Activated CD4-positive, alpha-beta T cell treated with anti-CD3 and anti-CD28 coated beads for 48 hours (primary cell): Measurements from ENCODE around the gene CHMP1B.
"Not testable (repeated sequence)": the region's sequence is repeated elsewhere in the genome, so short reads cannot be mapped to it uniquely, and the experiment has no call there.

ENCODE experiments used
- DNase-seq: peaks from one replicate; pipeline ENCODE4 v3.0.0-alpha.2; 2020

The CHMP1B gene

GRCh38 chr18:11842562-11842961, 8.7 kb upstream of the CHMP1B start:
- no peak for DNase-seq

DNA sequence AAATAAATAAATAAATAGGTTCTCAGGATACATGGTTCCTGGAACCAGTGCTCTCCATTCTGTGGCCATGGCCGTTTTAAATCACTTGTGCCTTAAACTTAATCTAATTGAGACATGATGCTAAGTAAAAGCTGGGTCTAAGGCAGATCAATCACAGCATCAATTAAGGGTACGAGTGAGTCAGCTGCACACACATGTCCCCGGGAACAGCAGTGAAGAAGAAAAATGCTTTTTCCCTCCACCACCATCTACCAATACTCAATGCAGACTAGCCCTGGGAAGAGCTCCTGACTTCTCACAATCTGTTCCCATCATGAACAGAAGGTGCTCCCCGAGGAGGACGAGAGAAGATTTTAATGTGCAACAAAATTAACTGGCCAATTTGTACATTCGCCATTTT, 6.8 kb upstream of the CHMP1B start:
- no peak for DNase-seq

- DNase-seq, result no peak
Observed at GRCh38 chr18:11845654-11846053, 5.6 kb upstream of the CHMP1B start.

DNA sequence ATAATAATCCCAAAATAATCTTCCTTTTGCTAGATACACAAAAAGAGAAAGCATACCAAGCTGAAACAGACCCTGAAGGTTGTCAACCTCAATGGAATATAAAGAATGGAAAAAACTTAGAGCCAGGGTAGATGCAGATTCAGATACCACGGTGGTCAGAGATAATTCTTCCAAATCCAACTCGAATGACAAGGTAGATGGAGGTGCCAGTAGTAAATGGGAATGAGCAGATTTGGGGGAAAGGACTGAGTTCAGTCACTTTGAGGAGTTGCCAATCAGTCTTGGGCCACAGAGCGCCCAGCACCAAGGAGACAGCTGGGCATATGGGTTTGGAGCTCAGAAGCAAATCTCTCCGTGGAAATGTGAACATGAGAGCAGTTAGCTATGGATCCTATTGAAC, 3.4 kb upstream of the CHMP1B start:
- no peak for DNase-seq

DNA sequence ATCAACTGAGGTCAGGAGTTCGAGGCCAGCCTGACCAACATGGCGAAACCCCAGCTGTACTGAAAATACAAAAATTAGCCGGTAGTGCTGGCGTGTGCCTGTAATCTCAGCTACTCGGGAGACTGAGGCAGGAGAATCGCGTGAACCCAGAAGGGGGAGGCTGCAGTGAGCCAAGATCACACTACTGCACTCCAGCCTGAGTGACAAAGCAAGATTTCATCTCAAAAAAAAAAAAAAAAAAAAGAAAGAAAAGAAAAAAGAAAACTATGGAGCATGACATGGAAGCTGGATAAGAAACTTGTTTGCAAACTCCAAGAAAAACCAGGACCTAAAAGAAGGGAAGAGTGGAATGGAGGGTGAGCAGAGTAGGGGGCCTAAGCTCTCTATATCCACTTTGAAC, 1.9 kb upstream of the CHMP1B start:
- DNase-seq, result no peak

GRCh38 chr18:11849841-11850634, 1.2 kb upstream of the CHMP1B start:
- DNase-seq, result peak; percentile 64

DNA sequence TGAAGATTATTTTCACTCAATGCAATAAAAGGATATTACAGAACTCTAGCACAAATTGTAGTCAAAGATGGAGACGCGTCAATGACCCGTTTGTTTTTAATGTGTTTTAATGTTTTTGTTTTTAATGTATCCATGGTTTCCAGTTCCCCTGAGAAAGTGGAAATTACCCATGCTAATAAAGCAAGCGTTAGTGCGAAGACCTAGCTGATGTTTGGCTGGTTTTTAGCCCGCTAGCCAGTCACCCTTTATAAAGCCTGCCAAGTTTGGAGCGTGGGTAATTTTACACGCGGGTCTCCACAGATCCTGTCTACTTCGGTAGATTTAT, 430 bp upstream of the CHMP1B start:
- DNase-seq, result no peak

GRCh38 chr18:11851806-11852337, 659 bp downstream of the CHMP1B start:
- peak; percentile 62 for DNase-seq

GRCh38 chr18:11854554-11854953, 3.3 kb downstream of the CHMP1B start:
- not testable (repeated sequence) for DNase-seq

- no peak for DNase-seq
Observed at GRCh38 chr18:11857177-11857887, 6.1 kb downstream of the CHMP1B start.

- no peak for DNase-seq
Observed at GRCh38 chr18:11859282-11859830, 8.1 kb downstream of the CHMP1B start.

GRCh38 chr18:11859903-11860407, 8.7 kb downstream of the CHMP1B start:
- peak; percentile 26 for DNase-seq

DNA sequence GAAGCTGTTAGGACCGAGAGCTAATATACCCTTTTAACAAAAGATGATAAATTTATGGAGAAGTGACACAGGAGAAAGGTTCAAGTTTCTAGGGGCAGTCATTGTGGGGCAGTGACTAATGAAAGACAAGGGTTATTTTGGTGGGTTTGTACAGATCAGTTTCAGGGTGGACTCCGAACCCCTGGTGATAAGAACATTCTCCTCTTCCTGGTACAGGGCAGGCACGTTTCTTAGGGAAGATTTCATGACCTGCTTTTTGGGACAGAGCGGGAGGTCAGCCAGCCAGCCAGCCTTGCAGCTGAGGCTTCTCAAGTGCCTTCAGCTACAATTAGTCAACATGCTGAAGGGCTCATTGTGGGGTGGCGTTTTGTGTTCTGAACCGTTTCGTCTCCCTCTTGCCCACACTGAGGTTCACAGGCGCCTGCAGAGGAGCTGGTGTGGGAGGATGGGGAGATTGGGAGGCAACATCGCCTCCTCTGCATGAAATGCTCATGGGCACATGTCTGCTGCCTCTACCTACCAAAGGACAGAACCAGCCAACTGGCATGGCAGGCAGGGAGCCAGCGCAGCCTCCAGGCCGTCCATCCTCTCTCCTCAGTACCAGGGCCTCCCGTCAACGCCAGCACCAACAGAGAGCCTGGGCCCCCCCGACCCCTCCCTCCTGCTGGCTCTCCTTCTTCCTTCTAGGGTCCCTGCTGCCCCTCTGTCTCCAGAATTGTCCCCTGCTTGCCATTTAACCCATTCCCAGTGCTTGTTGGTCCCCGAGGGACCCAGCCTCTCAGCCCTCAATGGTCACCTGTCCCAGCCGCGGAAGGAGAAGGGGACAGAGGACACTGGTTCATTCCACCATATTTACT, 9.6 kb downstream of the CHMP1B start:
- no peak for DNase-seq

- no peak for DNase-seq
Observed at GRCh38 chr18:11861583-11862288, 10.5 kb downstream of the CHMP1B start.

DNA sequence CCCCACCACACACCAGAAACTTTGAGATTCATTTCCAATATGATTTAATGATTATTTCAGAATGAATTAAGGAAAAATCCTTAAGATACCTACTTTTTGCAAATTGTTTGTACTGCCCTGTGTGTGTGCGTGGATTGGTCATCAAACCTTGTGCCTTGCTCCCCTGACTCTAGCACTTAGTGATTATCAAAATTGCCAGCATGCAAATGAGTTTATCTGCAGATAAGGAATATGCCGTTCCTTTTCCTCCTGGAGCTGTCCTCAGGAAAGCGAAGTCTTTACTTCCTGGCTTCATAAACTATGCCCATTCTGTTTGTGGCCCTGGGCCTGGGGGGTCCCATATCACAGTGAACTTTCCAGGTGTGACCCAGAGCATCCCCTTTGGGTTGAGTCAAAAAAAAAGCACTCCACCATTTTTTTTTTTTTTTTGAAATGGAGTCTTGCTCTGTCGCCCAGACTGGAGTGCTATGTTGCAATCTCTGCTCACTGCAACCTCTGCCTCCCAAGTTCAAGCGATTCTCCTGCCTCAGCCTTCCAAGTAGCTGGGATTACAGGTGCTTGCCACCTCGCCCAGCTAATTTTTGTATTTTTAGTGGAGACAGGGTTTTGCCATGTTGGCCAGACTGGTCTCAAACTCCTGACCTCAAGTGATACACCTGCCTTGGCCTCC, 11.4 kb downstream of the CHMP1B start:
- DNase-seq, result no peak

GRCh38 chr18:11864471-11864870, 13.3 kb downstream of the CHMP1B start:
- no peak for DNase-seq

- DNase-seq, result no peak
Observed at GRCh38 chr18:11865071-11865470, 13.9 kb downstream of the CHMP1B start.

DNA sequence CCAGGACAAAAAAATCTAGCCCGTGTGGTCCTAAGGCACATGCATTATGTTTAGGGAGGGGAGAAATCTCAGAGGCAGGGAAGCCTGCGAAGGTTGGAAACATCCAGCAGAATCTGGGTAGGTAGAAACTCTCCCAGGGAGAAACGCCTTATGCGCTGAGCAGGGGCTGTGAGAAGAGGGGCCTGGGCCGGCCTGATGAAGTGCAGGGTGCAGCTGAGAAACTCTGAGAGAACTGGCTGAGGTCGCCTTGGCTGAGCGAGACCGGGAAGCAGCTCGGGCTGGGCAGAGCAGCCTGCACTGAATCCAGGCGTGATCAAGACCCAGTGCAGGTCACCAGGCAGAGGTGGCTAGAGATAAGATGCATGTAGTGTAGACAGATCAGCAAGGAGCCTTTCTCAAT, 15.1 kb downstream of the CHMP1B start:
- no peak for DNase-seq

DNA sequence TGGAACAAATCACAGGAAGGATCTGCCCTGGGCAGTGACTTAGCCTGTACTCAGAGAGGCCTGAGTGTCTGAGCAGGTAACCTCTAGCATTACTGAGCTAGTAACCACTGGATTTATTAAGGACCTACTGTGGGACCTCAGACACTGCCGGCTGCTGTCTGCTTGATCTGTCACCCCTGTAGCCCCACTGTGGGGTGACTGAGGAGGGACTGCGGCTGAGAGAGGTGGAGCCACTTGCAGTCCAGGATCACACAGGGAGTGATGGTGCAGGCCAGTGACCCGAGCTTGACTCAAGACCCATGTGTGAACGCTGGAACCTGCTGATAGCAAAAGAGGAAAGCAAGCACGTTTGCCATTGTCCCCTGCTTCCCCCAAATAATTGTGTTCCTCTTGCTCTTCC, 15.6 kb downstream of the CHMP1B start:
- no peak for DNase-seq

DNA sequence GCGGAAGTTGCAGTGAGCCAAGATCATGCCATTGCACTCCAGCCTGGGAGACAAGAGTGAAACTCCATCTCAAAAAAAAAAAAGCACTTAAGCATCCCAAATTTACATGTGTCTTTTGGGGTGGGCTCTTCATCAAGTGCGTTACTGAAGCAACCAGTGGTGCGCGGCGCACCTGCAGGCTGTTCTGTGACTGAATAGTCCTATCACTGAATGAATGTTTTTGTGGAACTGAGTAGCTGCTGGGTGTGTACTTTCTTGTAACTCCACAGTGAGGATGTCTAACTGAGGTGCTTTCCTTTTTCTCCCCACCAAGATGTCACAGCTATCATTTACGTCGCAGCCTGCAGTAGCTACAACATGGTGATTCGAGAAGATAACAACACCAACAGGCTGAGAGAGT, 17.0 kb downstream of the CHMP1B start:
- no peak for DNase-seq

DNA sequence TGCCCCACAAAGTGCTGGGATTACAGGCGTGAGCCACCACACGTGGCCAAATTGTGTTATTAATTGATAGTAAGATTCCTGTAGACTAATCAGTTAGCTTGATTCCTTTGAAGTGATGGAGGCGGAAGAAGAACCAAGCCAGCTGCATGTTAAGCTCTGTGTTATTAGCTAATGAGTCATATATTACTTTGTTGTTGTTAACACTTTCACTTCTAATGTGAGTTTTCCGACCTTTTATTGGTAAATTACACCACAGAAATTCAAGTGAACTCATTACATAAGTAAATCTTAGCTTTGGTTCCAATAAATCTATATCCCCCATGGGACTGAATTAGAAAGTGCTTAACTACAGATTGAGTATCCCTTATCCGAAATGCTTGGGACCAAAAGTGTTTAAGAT, 20.3 kb downstream of the CHMP1B start:
- no peak for DNase-seq
